Heart right ventricle (tissue), 16 donors: ENCODE measurements around the gene FIG4. TPM values are rescaled to one million over a fixed set of nuclear protein-coding genes. Genes with fewer than 3 reads are reported as not detected.
A peak's percentile ranks its signal among the peaks of the same experiment; 100 is the strongest.

Experiments
- ATAC-seq, 8 donors: fragments of 200-7000 bp; cut with Tn5 transposase; one replicate each; pipeline ENCODE4 v1.9.1; 2020; ENCODE audit warnings: mild to moderate bottlenecking in 8 of 8, moderate library complexity in 8 of 8, moderate number of reproducible peaks in 1 of 8
- DNase-seq, 2 donors: peaks; one replicate each; pipeline ENCODE4 v3.0.0-alpha.2; 2020
- H3K27ac ChIP-seq, 10 donors: fragments of 200-600 bp; sonication (generic) in 2 of 10; one replicate each; pipeline versions ENCODE4 v1.5.0 to v1.8.0; 2020 to 2022; ENCODE audit warnings: mild to moderate bottlenecking in 3 of 10
- H3K27me3 ChIP-seq, 7 donors: fragments of 200-600 bp; one replicate each; pipeline ENCODE4 v1.8.0; 2021 to 2022; ENCODE audit warnings: mild to moderate bottlenecking in 2 of 7
- H3K36me3 ChIP-seq, 9 donors: fragments of 200-600 bp; sonication (generic) in 1 of 9; one replicate each; pipeline versions ENCODE4 v1.5.0 to v1.8.0; 2020 to 2022; ENCODE audit warnings: mild to moderate bottlenecking in 2 of 9
- H3K4me1 ChIP-seq, 9 donors: fragments of 200-600 bp; sonication (generic) in 1 of 9; one replicate each; pipeline versions ENCODE4 v1.5.0 to v1.8.0; 2020 to 2022; ENCODE audit warnings: mild to moderate bottlenecking in 4 of 9
- H3K4me3 ChIP-seq, 10 donors: fragments of 200-600 bp; sonication (generic) in 2 of 10; one replicate each; pipeline versions ENCODE4 v1.5.0 to v1.8.0; 2020 to 2022; ENCODE audit warnings: mild to moderate bottlenecking in 7 of 10, moderate library complexity in 2 of 10
- H3K9me3 ChIP-seq, 11 donors: fragments of 200-600 bp in 10 of 11; sonication (generic) in 2 of 11; one replicate each; pipeline versions ENCODE4 v1.5.0 to v1.8.0; 2013 to 2022; ENCODE audit warnings: mild to moderate bottlenecking in 2 of 11, control low read depth in 1 of 11, moderate library complexity in 1 of 11
- CTCF ChIP-seq, 9 donors: fragments of 200-600 bp; sonication (generic) in 2 of 9; IDR thresholded peaks; one replicate each; pipeline versions ENCODE4 v1.5.0 to v1.8.0; 2021 to 2022; ENCODE audit warnings: antibody characterized with exemption in 9 of 9, mild to moderate bottlenecking in 5 of 9, moderate library complexity in 1 of 9
- WGBS, 2 donors: extraction: QIAGEN DNeasy Blood & Tissue Kit; methylation state at CpG; one replicate each; pipeline ENCODE4 v1.1.7; 2013; ENCODE audit warnings: inconsistent platforms in 1 of 2; 5-methylcytosine and 5-hydroxymethylcytosine counted together
- intact Hi-C, 10 donors: fragments of 100-400 bp; cut with DNase I; formaldehyde crosslinking; loops; one replicate each; pipeline versions ENCODE4 v1.11.1 to v1.14.2; 2022
- polyA plus RNA-seq, 2 donors: library from polyadenylated mRNA; stranded (reverse); fragments of 200-250 nt; gene quantifications; one replicate each; pipeline ENCODE4 v1.2.3, GENCODE V29; 2013
- total RNA-seq, 10 donors: library from RNA; stranded (reverse); fragmentation: NEBNext Ultra II Directional in 3 of 10; extraction: Animal tissue kit (Norgen Biotek cat#: 25700) in 3 of 10; gene quantifications; one replicate each; pipeline versions ENCODE4 v1.2.1 to v1.2.4, GENCODE V29; 2021 to 2023
- donor health status: Arrhythmogenic right ventricular cardiomyopathy.
- donor health status: ischemic (EF 13 %, LVEDD 7.1; RV severe dilation, severe dysfunction).
- donor health status: healthy with polysubstance abuse.
- donor health status: DM: no; HTN: yes; CAD: no.
- donor health status: DM: no; HTN: no; CAD: no.
- donor health status: ischemic (EF 25% LVEDD 6.9; RV normal size, moderate dysfunction).
- donor health status: ischemic (EF 25% LVEDD 5.7; RV mildly dilated, moderate dysfunction).
- donor health status: healthy.
- donor health status: DM: yes; HTN: yes; CAD: no.
- donor health status: Ischemic cardiomyopathy.
- donor health status: ischemic (EF 35%, LVEDD 5.7; RV mildly dilated, moderate dysfunction).
- donor health status: nonischemic (EF 11% LVEDD 7.7; RV severe dilation, severe dysfunction).
- donor health status: DM: yes; HTN: yes; CAD: no.
- donor health status: PGD.
- donor health status: ischemic (EF 29% LVEDD 5.4; RV normal size, mild dysfunction).
- donor health status: nonischemic (EF 23%, LVEDD 6.1; RV moderate dilation, normal function).

Gene FIG4
- total and polyA plus RNA-seq, 12 donors, result 5.1 to 13.1 (median 9.2) TPM

GRCh38 chr6:109701221-109701620 lies 10.1 kb downstream of the FIG4 start:
- no peak for ATAC-seq
- Histone ChIP-seq H3K27me3 (no peaks in the 10 kb centered on the region), H3K4me3 (no peak overlapping the region), H3K4me1 (peaks cover 0 to 61% (median 3%) of the 10 kb centered on the region in 9 donors), H3K9me3 (no peaks in the 10 kb centered on the region), H3K36me3 (peaks cover 0 to 1% (median 0%) of the 10 kb centered on the region in 9 donors), H3K27ac (no peak overlapping the region)
- no peak for TF ChIP-seq CTCF (IDR thresholded peaks at IDR 0.05)
- no peak for DNase-seq
- intact Hi-C loops, result loop anchor here in 8 of 10 donors (5.0 to 10.0 kb wide), 6 partner anchors 84 to 694 kb away; no protein-coding TSS in a partner anchor
- WGBS, 2 donors, result 87 to 89% methylated on average over 4 of the region's 4 CpGs

- intact Hi-C loops, result loop anchor here in 8 of 10 donors (5.0 to 10.0 kb wide), 6 partner anchors 83 to 693 kb away; no protein-coding TSS in a partner anchor
- ATAC-seq, result peak in 2 of 8 donors; percentile 25 to 46
- WGBS, 2 donors, result 83 to 89% methylated on average over 2 of the region's 2 CpGs
Measured at GRCh38 chr6:109701774-109702173, 10.7 kb downstream of the FIG4 start.

GRCh38 chr6:109702791-109703190 lies 11.7 kb downstream of the FIG4 start:
- Histone ChIP-seq H3K27ac (no peak overlapping the region), H3K4me1 (peaks cover 0 to 59% (median 3%) of the 10 kb centered on the region in 9 donors), H3K36me3 (no peaks in the 10 kb centered on the region), H3K27me3 (no peaks in the 10 kb centered on the region), H3K9me3 (no peaks in the 10 kb centered on the region), H3K4me3 (no peak overlapping the region)
- intact Hi-C loops, result loop anchor here in 8 of 10 donors (5.0 to 10.0 kb wide), 6 partner anchors 82 to 692 kb away; no protein-coding TSS in a partner anchor
- no peak for TF ChIP-seq CTCF (IDR thresholded peaks at IDR 0.05)
- 56 to 62% methylated on average over 4 of the region's 4 CpGs for WGBS, 2 donors
- DNase-seq, result no peak
- peak in 2 of 8 donors; percentile 20 to 32 for ATAC-seq

More at GRCh38 chr6:109701774-109702173, 10.7 kb downstream of the FIG4 start:
- no peak for DNase-seq
- H3K27me3 ChIP-seq, result no peaks in the 10 kb centered on the region
- H3K4me1 ChIP-seq, result peaks cover 0 to 65% (median 3%) of the 10 kb centered on the region in 9 donors
- H3K27ac ChIP-seq, result no peak overlapping the region
- H3K36me3 ChIP-seq, result no peaks in the 10 kb centered on the region
- TF ChIP-seq CTCF (IDR thresholded peaks at IDR 0.05), result no peak
- no peaks in the 10 kb centered on the region for H3K9me3 ChIP-seq
- no peak overlapping the region for H3K4me3 ChIP-seq

- Histone ChIP-seq H3K27ac (no peak overlapping the region), H3K27me3 (no peaks in the 10 kb centered on the region), H3K9me3 (peaks cover 0 to 22% (median 0%) of the 10 kb centered on the region in 11 donors), H3K36me3 (no peaks in the 10 kb centered on the region), H3K4me3 (no peak overlapping the region), H3K4me1 (peaks cover 0 to 47% (median 3%) of the 10 kb centered on the region in 9 donors)
- peak; percentile 75 to 81 for DNase-seq
- peak; percentile 92 to 99 (median 97) for TF ChIP-seq CTCF (IDR thresholded peaks at IDR 0.05)
- intact Hi-C loops, result loop anchor here (1.0 to 10.0 kb wide), 14 partner anchors 77 to 692 kb away; no protein-coding TSS in a partner anchor
- WGBS, 2 donors, result 16% methylated on average over 7 of the region's 7 CpGs
- peak; percentile 92 to 96 (median 94) for ATAC-seq
Measured at GRCh38 chr6:109705258-109705657, 14.2 kb downstream of the FIG4 start.
